HepG2 (cell line): Measurements from ENCODE around the gene ABCB8. TPM values are rescaled to one million over a fixed set of nuclear protein-coding genes. Genes with fewer than 3 reads are reported as not detected.

ENCODE experiments used
- ATAC-seq: fragments of 200-7000 bp; cut with Tn5 transposase; 3 replicates; pipeline ENCODE4 v1.9.1; 2020; ENCODE audit warnings: mild to moderate bottlenecking, moderate library complexity
- BruUV-seq: library from RNA; stranded (reverse); fragments of 400-500 nt; replicated peaks from 2 replicates; lab custom pipeline; 2021; lab: Mats Ljungman, UMichigan
- CTCF ChIA-PET: fragments of 300-600 bp; formaldehyde crosslinking; extraction: SDS; loops from one replicate; lab custom pipeline; 2021; ENCODE audit warnings: low total read pairs, inconsistent platforms, low intra/inter-chr PET ratio; lab: Yijun Ruan, JAX
- POLR2A ChIA-PET: fragments of 350-600 bp; sonication (Branson Sonifier 250); formaldehyde crosslinking; loops from one replicate; lab custom pipeline; 2020; ENCODE audit warnings: antibody characterized with exemption, inconsistent platforms; lab: Yijun Ruan, JAX
- DNase-seq: peaks from one replicate; pipeline ENCODE4 v3.0.0-alpha.2; 2015; ENCODE audit warnings: low spot score
- FAIRE-seq: peaks from 3 replicates; lab custom pipeline; 2011; peaks lifted over from hg19 to GRCh38; lab: Jason Lieb, UNC
- H2AFZ ChIP-seq: one replicate; pipeline ENCODE4 v1.6.1; 2011; ENCODE audit warnings: low read length, inconsistent platforms
- H3K27ac ChIP-seq: fragments of 300-600 bp; 3 replicates; pipeline ENCODE4 v1.8.0; 2011; ENCODE audit warnings: mixed run types, mild to moderate bottlenecking, mixed read lengths, low read length, inconsistent platforms; ENCODE audit not compliant: insufficient read depth; ENCODE audit errors: extremely low read length
- H3K27me3 ChIP-seq, 2 experiments: fragments of 200-600 bp in 1 of 2; 2 replicates in 1 of 2; 3 replicates in 1 of 2; pipeline versions ENCODE4 v1.6.0 to v1.8.0; 2011; ENCODE audit warnings: low read length in 2 of 2, mild to moderate bottlenecking in 2 of 2, moderate library complexity in 2 of 2, inconsistent platforms in 1 of 2; ENCODE audit not compliant: insufficient read depth in 2 of 2, control insufficient read depth in 1 of 2
- H3K36me3 ChIP-seq, 2 experiments: fragments of 200-600 bp in 1 of 2; replicated peaks in 1 of 2; 2 replicates in 1 of 2; 3 replicates in 1 of 2; pipeline versions ENCODE4 v1.5.1 to v1.8.0; 2011; ENCODE audit warnings: low read length in 2 of 2, inconsistent platforms in 1 of 2; ENCODE audit not compliant: insufficient read depth in 2 of 2, control insufficient read depth in 1 of 2
- H3K4me1 ChIP-seq: 2 replicates; pipeline ENCODE4 v1.5.1; 2012; ENCODE audit warnings: low read length, inconsistent platforms; ENCODE audit not compliant: insufficient read depth
- H3K4me2 ChIP-seq: 2 replicates; pipeline ENCODE4 v1.6.0; 2011; ENCODE audit warnings: low read depth, low read length, inconsistent platforms
- H3K4me3 ChIP-seq, 3 experiments: fragments of 200-600 bp in 1 of 3; sonication (generic), shearing (Covaris generic) in 1 of 3; replicated peaks in 1 of 3; 2 replicates each; pipeline ENCODE4 v1.5.1; 2011 to 2016; ENCODE audit warnings: low read length in 3 of 3, inconsistent platforms in 2 of 3, low read depth in 2 of 3, mild to moderate bottlenecking in 2 of 3, control low read depth in 1 of 3, mixed read lengths in 1 of 3; ENCODE audit not compliant: insufficient read depth in 1 of 3
- H3K79me2 ChIP-seq: one replicate; pipeline ENCODE4 v1.6.1; 2011; ENCODE audit warnings: low read length, inconsistent platforms; ENCODE audit not compliant: insufficient read depth
- H3K9ac ChIP-seq: 2 replicates; pipeline ENCODE4 v1.6.0; 2011; ENCODE audit warnings: mild to moderate bottlenecking, low read depth, low read length, inconsistent platforms; ENCODE audit not compliant: insufficient read depth
- H3K9me3 ChIP-seq: 2 replicates; pipeline ENCODE4 v1.5.1; 2012; ENCODE audit warnings: mild to moderate bottlenecking, low read length
- H4K20me1 ChIP-seq: 2 replicates; pipeline ENCODE4 v1.6.0; 2011; ENCODE audit warnings: inconsistent platforms, mild to moderate bottlenecking, low read length, moderate library complexity; ENCODE audit not compliant: insufficient read depth
- FOXM1 ChIP-seq: sonication (generic); formaldehyde crosslinking; IDR thresholded peaks from 2 replicates; pipeline ENCODE4 v1.5.0; 2020; ENCODE audit warnings: missing genetic modification reagents
- RARG ChIP-seq: sonication (generic); formaldehyde crosslinking; IDR thresholded peaks from 2 replicates; pipeline ENCODE4 v1.4.0; 2020; ENCODE audit warnings: low read depth, mild to moderate bottlenecking, missing genetic modification reagents
- RORA ChIP-seq: sonication (generic); formaldehyde crosslinking; IDR thresholded peaks from 2 replicates; pipeline ENCODE4 v1.5.0; 2020; ENCODE audit warnings: mild to moderate bottlenecking, missing genetic modification reagents, moderate library complexity
- STAG1 ChIP-seq: sonication (generic); formaldehyde crosslinking; IDR thresholded peaks from 2 replicates; pipeline ENCODE4 v1.4.0; 2020; ENCODE audit warnings: missing genetic modification reagents
- ZNF232 ChIP-seq: sonication (generic); formaldehyde crosslinking; IDR thresholded peaks from 2 replicates; pipeline ENCODE4 v1.4.0; 2020; ENCODE audit warnings: missing genetic modification reagents, borderline replicate concordance
- ZNF30 ChIP-seq: sonication (generic); formaldehyde crosslinking; IDR thresholded peaks from 2 replicates; pipeline ENCODE4 v1.5.0; 2020; ENCODE audit warnings: mild to moderate bottlenecking, missing genetic modification reagents
- ZNF629 ChIP-seq: sonication (generic); formaldehyde crosslinking; conservative IDR thresholded peaks from 2 replicates; pipeline ENCODE4 v1.5.0; 2020; ENCODE audit warnings: missing genetic modification reagents
- ZNF850 ChIP-seq: sonication (generic); formaldehyde crosslinking; conservative IDR thresholded peaks from 2 replicates; pipeline ENCODE4 v1.9.0; 2021; ENCODE audit warnings: mild to moderate bottlenecking, missing genetic modification reagents
- WGBS: methylation state at CpG from one replicate; pipeline ENCODE4 v1.1.6; 2017; ENCODE audit warnings: low lambda C conversion rate; 5-methylcytosine and 5-hydroxymethylcytosine counted together
- in situ Hi-C: cut with HindIII; loops from 2 replicates; pipeline ENCODE4 v1.10.0; 2017; ENCODE audit warnings: low pct_unique_long_range_greater_than_20kb; ENCODE audit not compliant: extremely low pct_ligation_motif_present
- intact Hi-C: fragments of 100-400 bp; cut with micrococcal nuclease; formaldehyde crosslinking; loops from one replicate; pipeline ENCODE4 v1.10.0; 2022; ENCODE audit not compliant: unreplicated experiment
- polyA plus RNA-seq, 8 experiments: library from polyadenylated mRNA; depleted of rRNA in 3 of 8; stranded (reverse) in 7 of 8; unstranded in 1 of 8; fragments of >200 nt; fragmentation: Illumina TruSeq in 4 of 8; extraction: Trizol in 4 of 8; gene quantifications; 2 replicates each; pipeline versions ENCODE4 v1.2.1 to v1.2.3, GENCODE V29; 2011 to 2016; ENCODE audit warnings: low read depth in 4 of 8, missing spikeins in 1 of 8, mixed read lengths in 1 of 8; ENCODE audit not compliant: insufficient read depth in 1 of 8
- total RNA-seq, 5 experiments: library from RNA; depleted of rRNA; stranded (reverse); fragments of >200 nt; fragmentation: Illumina TruSeq; extraction: Trizol; gene quantifications; 2 replicates each; pipeline ENCODE4 v1.2.3, GENCODE V29; 2016; ENCODE audit warnings: low read depth in 1 of 5
- TF ChIP-seq, protein P1 (sequence below): sonication (generic); formaldehyde crosslinking; IDR thresholded peaks from 2 replicates; pipeline ENCODE4 v1.5.0; 2020; ENCODE audit warnings: mild to moderate bottlenecking, missing genetic modification reagents, moderate library complexity

Gene ABCB8
- total and polyA plus RNA-seq, 2 of the 13 experiments (the other 11 are each of a cell fraction or from before 2014, with no cell fraction given) = 6.6 to 16.7 TPM

DNA sequence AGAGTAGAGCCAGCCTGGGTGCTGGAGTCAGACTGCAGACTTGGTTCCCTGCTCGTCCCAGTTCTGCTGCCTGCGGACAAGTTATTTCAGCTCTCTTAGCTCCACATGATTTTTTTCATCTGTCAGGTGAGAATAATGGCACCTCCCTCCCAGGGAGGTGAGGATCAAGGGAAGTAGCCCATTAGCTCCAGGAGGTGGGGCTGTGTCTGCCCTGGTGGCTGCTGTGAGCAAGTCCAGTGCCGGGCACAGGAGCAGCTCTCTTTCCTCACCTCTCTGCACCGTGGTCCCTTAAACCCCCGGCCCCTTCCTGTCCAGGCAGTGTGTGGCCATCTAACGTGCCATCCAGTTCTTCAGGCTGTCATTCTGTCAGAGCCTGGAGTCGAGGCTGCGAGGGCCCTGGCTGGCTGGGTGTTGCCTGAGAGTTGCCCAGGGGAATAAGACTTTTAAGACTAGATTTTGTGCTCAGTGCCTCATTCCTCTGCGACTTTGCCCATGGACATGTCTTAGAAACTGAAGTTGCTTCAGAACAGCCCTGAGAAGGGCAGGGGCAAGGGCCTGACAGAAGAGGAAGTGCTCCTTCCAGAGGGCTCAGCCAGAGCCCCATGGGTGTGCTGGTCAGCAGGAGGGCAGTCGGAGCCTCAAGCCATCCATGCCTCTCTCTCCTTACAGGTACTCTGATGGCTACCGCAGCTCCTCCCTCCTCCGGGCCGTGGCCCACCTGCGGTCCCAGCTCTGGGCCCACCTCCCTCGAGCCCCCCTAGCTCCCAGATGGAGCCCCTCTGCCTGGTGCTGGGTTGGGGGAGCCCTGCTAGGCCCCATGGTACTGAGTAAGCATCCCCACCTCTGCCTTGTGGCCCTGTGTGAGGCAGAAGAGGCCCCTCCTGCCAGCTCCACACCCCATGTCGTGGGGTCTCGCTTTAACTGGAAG is 5.0 kb downstream of the ABCB8 start:
- Histone ChIP-seq H3K36me3 (no peaks in the 10 kb centered on the region), H3K4me2 (no peak overlapping the region), H3K9me3 (no peaks in the 10 kb centered on the region), H3K27me3 (no peaks in the 10 kb centered on the region), H3K4me1 (peaks cover 10% of the 10 kb centered on the region; the same call in 1 of the 2 replicates), H3K27ac (no peak overlapping the region), H3K4me3 (no peak overlapping the region), H4K20me1 (no peaks in the 10 kb centered on the region), H2AFZ (no peak overlapping the region), H3K79me2 (no peaks in the 10 kb centered on the region), H3K9ac (no peak overlapping the region)
- intact Hi-C loops (no loop called here), in situ Hi-C loops (no loop called here)
- POLR2A ChIA-PET = no interaction called here
- TF ChIP-seq RARG (no peak), STAG1 (peak; percentile 13; the same call in 1 of the 2 replicates), ZNF850 (CRISPR knock-in tag) (no peak), ZNF30 (CRISPR knock-in tag) (no peak)
- TF ChIP-seq, protein P1, sequence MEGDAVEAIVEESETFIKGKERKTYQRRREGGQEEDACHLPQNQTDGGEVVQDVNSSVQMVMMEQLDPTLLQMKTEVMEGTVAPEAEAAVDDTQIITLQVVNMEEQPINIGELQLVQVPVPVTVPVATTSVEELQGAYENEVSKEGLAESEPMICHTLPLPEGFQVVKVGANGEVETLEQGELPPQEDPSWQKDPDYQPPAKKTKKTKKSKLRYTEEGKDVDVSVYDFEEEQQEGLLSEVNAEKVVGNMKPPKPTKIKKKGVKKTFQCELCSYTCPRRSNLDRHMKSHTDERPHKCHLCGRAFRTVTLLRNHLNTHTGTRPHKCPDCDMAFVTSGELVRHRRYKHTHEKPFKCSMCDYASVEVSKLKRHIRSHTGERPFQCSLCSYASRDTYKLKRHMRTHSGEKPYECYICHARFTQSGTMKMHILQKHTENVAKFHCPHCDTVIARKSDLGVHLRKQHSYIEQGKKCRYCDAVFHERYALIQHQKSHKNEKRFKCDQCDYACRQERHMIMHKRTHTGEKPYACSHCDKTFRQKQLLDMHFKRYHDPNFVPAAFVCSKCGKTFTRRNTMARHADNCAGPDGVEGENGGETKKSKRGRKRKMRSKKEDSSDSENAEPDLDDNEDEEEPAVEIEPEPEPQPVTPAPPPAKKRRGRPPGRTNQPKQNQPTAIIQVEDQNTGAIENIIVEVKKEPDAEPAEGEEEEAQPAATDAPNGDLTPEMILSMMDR (CRISPR knock-in tag) = peak; percentile 23; the same call in 1 of the 2 replicates
- FAIRE-seq (no peak), DNase-seq (no peak), ATAC-seq (peak; percentile 7; the same call in 1 of the 3 replicates)
- CTCF ChIA-PET = no interaction called here
- WGBS = 79% methylated on average over 8 of the region's 17 CpGs
- no TSS peak for BruUV-seq

DNA sequence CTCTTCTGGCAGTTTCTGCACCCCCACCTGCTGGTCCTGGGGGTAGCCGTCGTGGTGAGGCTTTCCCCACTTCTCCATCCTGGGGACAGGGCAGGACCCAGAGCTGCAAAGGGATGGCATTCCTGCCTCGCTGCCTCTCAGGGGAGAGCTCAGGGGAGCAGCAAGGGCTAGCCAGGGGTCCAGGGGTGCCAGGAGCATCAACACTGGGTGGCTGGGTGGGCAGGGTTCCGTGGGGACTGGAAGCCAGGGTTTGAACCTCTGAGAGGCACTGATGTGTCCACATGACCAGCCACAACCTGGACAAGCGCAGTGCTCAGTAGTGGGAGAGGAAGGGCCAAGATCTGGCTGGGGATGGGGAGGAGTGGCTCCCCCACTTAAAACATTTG is 5.6 kb downstream of the ABCB8 start:
- peaks cover 13% of the 10 kb centered on the region for H3K4me1 ChIP-seq
- no peak overlapping the region for H2AFZ ChIP-seq
- H3K9ac ChIP-seq = no peak overlapping the region
- ChIA-PET CTCF (no interaction called here), POLR2A (no interaction called here)
- no peak for DNase-seq
- in situ Hi-C loops (no loop called here), intact Hi-C loops (no loop called here)
- no peak overlapping the region for H3K4me2 ChIP-seq
- WGBS = 88% methylated on average over 3 of the region's 5 CpGs
- no peaks in the 10 kb centered on the region for H3K36me3 ChIP-seq
- no peaks in the 10 kb centered on the region for H4K20me1 ChIP-seq
- H3K79me2 ChIP-seq = no peaks in the 10 kb centered on the region
- H3K27ac ChIP-seq = no peak overlapping the region
- no peaks in the 10 kb centered on the region for H3K9me3 ChIP-seq
- no peak overlapping the region for H3K4me3 ChIP-seq
- no peaks in the 10 kb centered on the region for H3K27me3 ChIP-seq
- ATAC-seq = no peak
- BruUV-seq = no TSS peak
- FAIRE-seq = no peak
- TF ChIP-seq RORA (CRISPR knock-in tag) (no peak), ZNF232 (no peak), FOXM1 (CRISPR knock-in tag) (no peak), ZNF629 (CRISPR knock-in tag) (no peak)
